Caco-2 (cell line): ENCODE measurements around the gene TJP2. TPM values are rescaled to one million over a fixed set of nuclear protein-coding genes. Genes with fewer than 3 reads are reported as not detected.

Experiments used
- BruUV-seq: library from RNA; stranded (reverse); fragments of 400-500 nt; replicated peaks from 2 replicates; lab custom pipeline; 2021; lab: Mats Ljungman, UMichigan
- CTCF ChIA-PET: fragments of 300-600 bp; sonication (Branson Sonifier 250); formaldehyde crosslinking; loops from one replicate; lab custom pipeline; 2022; ENCODE audit warnings: antibody characterized with exemption; lab: Charles Lee
- POLR2A ChIA-PET: fragments of 300-600 bp; sonication (Branson Sonifier 250); formaldehyde crosslinking; loops from one replicate; lab custom pipeline; 2022; ENCODE audit warnings: antibody characterized with exemption; lab: Charles Lee
- DNase-seq, 2 experiments: peaks; one replicate each; pipeline versions ENCODE4 v3.0.0 to v3.0.0-alpha.2; 2020 to 2022
- H3K27me3 ChIP-seq: replicated peaks from 2 replicates; pipeline ENCODE4 v1.6.0; 2011; ENCODE audit warnings: low read length; ENCODE audit not compliant: control insufficient read depth, insufficient read depth
- H3K36me3 ChIP-seq: 2 replicates; pipeline ENCODE4 v1.5.1; 2011; ENCODE audit warnings: low read length; ENCODE audit not compliant: control insufficient read depth, insufficient read depth
- H3K4me1 ChIP-seq: fragments of 250-450 bp; sonication (Bioruptor Pico); 2 replicates; pipeline ENCODE4 v1.5.1; 2020; ENCODE audit warnings: mild to moderate bottlenecking
- H3K4me3 ChIP-seq: 2 replicates; pipeline ENCODE4 v1.5.1; 2011; ENCODE audit warnings: low read depth, mild to moderate bottlenecking, control low read depth, low read length
- H3K9me3 ChIP-seq: fragments of 250-450 bp; sonication (Bioruptor Pico); 2 replicates; pipeline ENCODE4 v1.5.1; 2020; ENCODE audit warnings: mild to moderate bottlenecking, moderate library complexity
- H3K27ac Mint-ChIP-seq: one replicate; pipeline ENCODE4 v1.8.0; 2022; ENCODE audit warnings: mixed read lengths; ENCODE audit not compliant: unreplicated experiment
- H3K27me3 Mint-ChIP-seq: one replicate; pipeline ENCODE4 v1.8.0; 2022; ENCODE audit warnings: mixed read lengths; ENCODE audit not compliant: insufficient read depth, unreplicated experiment
- H3K36me3 Mint-ChIP-seq: one replicate; pipeline ENCODE4 v1.8.0; 2022; ENCODE audit warnings: mild to moderate bottlenecking, mixed read lengths; ENCODE audit not compliant: insufficient read depth, unreplicated experiment
- H3K4me1 Mint-ChIP-seq: one replicate; pipeline ENCODE4 v1.8.0; 2022; ENCODE audit warnings: low read depth, mixed read lengths; ENCODE audit not compliant: unreplicated experiment
- H3K4me3 Mint-ChIP-seq: one replicate; pipeline ENCODE4 v1.8.0; 2022; ENCODE audit warnings: mild to moderate bottlenecking, moderate library complexity, mixed read lengths; ENCODE audit not compliant: unreplicated experiment
- H3K9me3 Mint-ChIP-seq: one replicate; pipeline ENCODE4 v1.8.0; 2022; ENCODE audit warnings: mixed read lengths; ENCODE audit not compliant: unreplicated experiment
- CTCF ChIP-seq, 2 experiments: fragments of 200-600 bp in 1 of 2; IDR thresholded peaks; 1 replicate in 1 of 2; 2 replicates in 1 of 2; pipeline versions ENCODE4 v1.5.1 to v1.8.0; 2011 to 2022; ENCODE audit warnings: antibody characterized with exemption in 1 of 2, control low read depth in 1 of 2, inconsistent platforms in 1 of 2, low read depth in 1 of 2, low read length in 1 of 2, mild to moderate bottlenecking in 1 of 2, moderate library complexity in 1 of 2; ENCODE audit not compliant: insufficient read depth in 1 of 2, severe bottlenecking in 1 of 2, unreplicated experiment in 1 of 2
- intact Hi-C: fragments of 100-400 bp; cut with micrococcal nuclease; formaldehyde crosslinking; loops from one replicate; pipeline ENCODE4 v1.10.0; 2022; ENCODE audit not compliant: unreplicated experiment
- total RNA-seq: library from RNA; stranded (reverse); gene quantifications from 2 replicates; pipeline ENCODE4 v1.2.3, GENCODE V29; 2022

TJP2 gene
- total RNA-seq, 1 experiment from 2014 or later: 36.7 TPM

DNA sequence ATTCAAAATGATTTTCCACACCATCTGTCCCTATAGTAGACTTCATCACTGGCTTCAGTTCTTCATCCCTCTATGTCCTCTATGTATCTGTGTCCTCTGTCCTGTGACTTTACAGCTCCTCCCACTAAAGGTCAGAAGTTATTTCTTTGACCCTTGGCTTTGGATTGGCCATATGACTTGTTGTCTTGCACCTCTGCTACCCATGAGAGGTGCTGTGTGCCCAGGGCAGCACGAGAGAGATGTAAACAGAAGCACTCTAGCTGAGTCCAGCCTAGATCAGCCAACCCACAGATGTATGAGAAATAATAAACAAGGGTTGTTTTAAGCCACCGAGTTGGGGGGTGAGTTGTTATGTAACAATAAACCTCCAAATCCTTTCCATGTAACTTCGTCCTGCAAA lies 87.6 kb downstream of the TJP2 start:
- no peak overlapping the region for H3K4me3 ChIP-seq
- H3K9me3 ChIP-seq: no peaks in the 10 kb centered on the region
- CTCF ChIA-PET: no interaction called here
- no TSS peak for BruUV-seq
- no peak for TF ChIP-seq CTCF (IDR thresholded peaks at IDR 0.05; ENCODE audit: insufficient read depth in 1 of 2, low read depth in 1 of 2, low read length in 1 of 2, severe bottlenecking in 1 of 2, unreplicated experiment in 1 of 2)
- Mint-ChIP-seq H3K36me3 (peaks cover 3% of the 10 kb centered on the region), H3K27me3 (no peaks in the 10 kb centered on the region), H3K4me3 (no peak overlapping the region), H3K4me1 (no peaks in the 10 kb centered on the region), H3K9me3 (no peaks in the 10 kb centered on the region), H3K27ac (no peak overlapping the region)
- no peaks in the 10 kb centered on the region for H3K4me1 ChIP-seq
- no peaks in the 10 kb centered on the region for H3K27me3 ChIP-seq
- POLR2A ChIA-PET: no interaction called here
- intact Hi-C loops: no loop called here
- no peak for DNase-seq
- H3K36me3 ChIP-seq: no peaks in the 10 kb centered on the region

GRCh38 chr9:69264526-69264925 lies 90.4 kb downstream of the TJP2 start:
- no peak for DNase-seq
- ChIA-PET CTCF (no interaction called here), POLR2A (no interaction called here)
- no peaks in the 10 kb centered on the region for H3K36me3 ChIP-seq
- Mint-ChIP-seq H3K36me3 (no peaks in the 10 kb centered on the region), H3K4me3 (no peak overlapping the region), H3K27me3 (no peaks in the 10 kb centered on the region), H3K27ac (no peak overlapping the region), H3K4me1 (no peaks in the 10 kb centered on the region), H3K9me3 (no peaks in the 10 kb centered on the region)
- no peak overlapping the region for H3K4me3 ChIP-seq
- H3K27me3 ChIP-seq: no peaks in the 10 kb centered on the region
- no TSS peak for BruUV-seq
- no peaks in the 10 kb centered on the region for H3K9me3 ChIP-seq
- no peak for TF ChIP-seq CTCF (IDR thresholded peaks at IDR 0.05; ENCODE audit: insufficient read depth in 1 of 2, low read depth in 1 of 2, low read length in 1 of 2, severe bottlenecking in 1 of 2, unreplicated experiment in 1 of 2)
- no peaks in the 10 kb centered on the region for H3K4me1 ChIP-seq
- intact Hi-C loops: no loop called here

GRCh38 chr9:69265891-69266290 lies 91.8 kb downstream of the TJP2 start:
- Histone ChIP-seq H3K4me3 (no peak overlapping the region), H3K9me3 (no peaks in the 10 kb centered on the region), H3K36me3 (no peaks in the 10 kb centered on the region), H3K27me3 (no peaks in the 10 kb centered on the region), H3K4me1 (no peaks in the 10 kb centered on the region)
- H3K27me3 Mint-ChIP-seq: no peaks in the 10 kb centered on the region
- no peak for DNase-seq
- ChIA-PET CTCF (no interaction called here), POLR2A (no interaction called here)
- TF ChIP-seq CTCF (IDR thresholded peaks at IDR 0.05; ENCODE audit: insufficient read depth in 1 of 2, low read depth in 1 of 2, low read length in 1 of 2, severe bottlenecking in 1 of 2, unreplicated experiment in 1 of 2): no peak
- no peak overlapping the region for H3K4me3 Mint-ChIP-seq
- no peak overlapping the region for H3K27ac Mint-ChIP-seq
- H3K36me3 Mint-ChIP-seq: no peaks in the 10 kb centered on the region
- no peaks in the 10 kb centered on the region for H3K9me3 Mint-ChIP-seq
- no TSS peak for BruUV-seq
- no peaks in the 10 kb centered on the region for H3K4me1 Mint-ChIP-seq
- intact Hi-C loops: no loop called here
